Upper lobe of left lung (tissue), 6 donors: ENCODE results near the gene BOD1. TPM values are rescaled to one million over a fixed set of nuclear protein-coding genes. Genes with fewer than 3 reads are reported as not detected.

Experiments
- ATAC-seq, 2 donors: fragments of 200-7000 bp; cut with Tn5 transposase; one replicate each; pipeline ENCODE4 v1.9.1; 2022; ENCODE audit warnings: mild to moderate bottlenecking in 2 of 2, moderate library complexity in 2 of 2; ENCODE audit not compliant: low FRiP score in 2 of 2
- DNase-seq, 2 donors: peaks; one replicate each; pipeline ENCODE4 v3.0.0-alpha.2; 2019 to 2020
- H3K27ac ChIP-seq, 4 donors: fragments of 200-600 bp; sonication (generic); one replicate each; pipeline ENCODE4 v1.5.1; 2016 to 2019
- H3K27me3 ChIP-seq, 4 donors: fragments of 200-600 bp; sonication (generic); one replicate each; pipeline ENCODE4 v1.5.1; 2017 to 2019
- H3K36me3 ChIP-seq, 4 donors: fragments of 200-600 bp; sonication (generic); one replicate each; pipeline ENCODE4 v1.5.1; 2016 to 2019
- H3K4me1 ChIP-seq, 4 donors: fragments of 200-600 bp; sonication (generic); one replicate each; pipeline ENCODE4 v1.5.1; 2018 to 2019
- H3K4me3 ChIP-seq, 4 donors: fragments of 200-600 bp; sonication (generic); one replicate each; pipeline ENCODE4 v1.5.1; 2017 to 2019; ENCODE audit warnings: mild to moderate bottlenecking in 2 of 4, moderate library complexity in 1 of 4
- H3K9me3 ChIP-seq, 4 donors: fragments of 200-600 bp; sonication (generic); one replicate each; pipeline ENCODE4 v1.5.1; 2018 to 2019
- EP300 ChIP-seq, 4 donors: sonication (generic); formaldehyde crosslinking; IDR thresholded peaks; one replicate each; pipeline ENCODE4 v1.5.1; 2017; ENCODE audit warnings: antibody characterized with exemption in 4 of 4, control low read depth in 2 of 4
- POLR2A ChIP-seq, 4 donors: fragments of 450-650 bp; IDR thresholded peaks; one replicate each; pipeline ENCODE4 v1.5.1; 2016 to 2017; ENCODE audit warnings: antibody characterized with exemption in 4 of 4, mild to moderate bottlenecking in 2 of 4
- POLR2AphosphoS5 ChIP-seq, 2 donors: sonication (generic); formaldehyde crosslinking; IDR thresholded peaks; one replicate each; pipeline ENCODE4 v1.5.1; 2017; ENCODE audit warnings: antibody characterized with exemption in 2 of 2
- WGBS, 2 donors: methylation state at CpG; one replicate each; pipeline ENCODE4 v1.1.5; 2017 to 2018; 5-methylcytosine and 5-hydroxymethylcytosine counted together
- total RNA-seq, 6 donors: library from RNA; depleted of rRNA in 4 of 6; stranded (reverse); fragments of >200 nt in 4 of 6; gene quantifications; one replicate each; pipeline versions ENCODE4 v1.1.0 to v1.2.1, GENCODE V29; 2016 to 2021
- TF ChIP-seq, protein P1 (sequence below), 6 experiments: fragments of 450-650 bp in 4 of 6; fragments of 200-600 bp in 2 of 6; sonication (generic) in 2 of 6; IDR thresholded peaks; one replicate each; pipeline ENCODE4 v1.5.1; 2016 to 2019; ENCODE audit warnings: antibody characterized with exemption in 6 of 6
- donor health status: DM: no; HTN: no; CAD: no; lungs with moderate emphysema.
- donor health status: DM: no; HTN: yes; CAD: no; lungs with severe emphysema.

The BOD1 gene
- total RNA-seq, 6 donors from 2014 or later: 21.6 to 50.2 (median 34.1) TPM

DNA sequence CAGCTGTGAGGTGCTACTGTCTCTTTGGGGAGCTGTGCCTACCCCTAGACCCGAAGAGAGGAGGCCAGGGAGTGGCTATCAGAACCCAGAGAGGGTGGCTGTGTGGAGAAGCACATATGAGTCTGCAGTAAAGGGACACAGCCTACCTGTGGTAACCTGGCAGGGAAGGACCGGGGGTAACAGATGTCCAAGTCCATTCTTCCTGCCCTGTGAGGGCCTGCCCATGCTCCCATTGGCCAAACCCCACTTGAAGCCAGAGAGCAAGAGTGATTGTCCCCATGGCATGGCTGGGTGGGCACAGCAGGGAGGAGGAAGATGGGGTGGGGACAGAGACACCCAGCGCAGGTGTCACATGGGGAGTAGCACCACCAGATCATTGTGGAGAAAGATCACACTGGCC, 39.3 kb downstream of the BOD1 start:
- H3K9me3 ChIP-seq: peaks cover 0 to 9% (median 7%) of the 10 kb centered on the region in 4 donors
- no peak overlapping the region for H3K4me3 ChIP-seq
- no peak for TF ChIP-seq EP300 (IDR thresholded peaks at IDR 0.05)
- TF ChIP-seq POLR2A (IDR thresholded peaks at IDR 0.05): no peak
- TF ChIP-seq POLR2AphosphoS5 (IDR thresholded peaks at IDR 0.05): no peak
- TF ChIP-seq, protein P1, sequence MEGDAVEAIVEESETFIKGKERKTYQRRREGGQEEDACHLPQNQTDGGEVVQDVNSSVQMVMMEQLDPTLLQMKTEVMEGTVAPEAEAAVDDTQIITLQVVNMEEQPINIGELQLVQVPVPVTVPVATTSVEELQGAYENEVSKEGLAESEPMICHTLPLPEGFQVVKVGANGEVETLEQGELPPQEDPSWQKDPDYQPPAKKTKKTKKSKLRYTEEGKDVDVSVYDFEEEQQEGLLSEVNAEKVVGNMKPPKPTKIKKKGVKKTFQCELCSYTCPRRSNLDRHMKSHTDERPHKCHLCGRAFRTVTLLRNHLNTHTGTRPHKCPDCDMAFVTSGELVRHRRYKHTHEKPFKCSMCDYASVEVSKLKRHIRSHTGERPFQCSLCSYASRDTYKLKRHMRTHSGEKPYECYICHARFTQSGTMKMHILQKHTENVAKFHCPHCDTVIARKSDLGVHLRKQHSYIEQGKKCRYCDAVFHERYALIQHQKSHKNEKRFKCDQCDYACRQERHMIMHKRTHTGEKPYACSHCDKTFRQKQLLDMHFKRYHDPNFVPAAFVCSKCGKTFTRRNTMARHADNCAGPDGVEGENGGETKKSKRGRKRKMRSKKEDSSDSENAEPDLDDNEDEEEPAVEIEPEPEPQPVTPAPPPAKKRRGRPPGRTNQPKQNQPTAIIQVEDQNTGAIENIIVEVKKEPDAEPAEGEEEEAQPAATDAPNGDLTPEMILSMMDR (IDR thresholded peaks at IDR 0.05): no peak
- H3K27me3 ChIP-seq: no peaks in the 10 kb centered on the region
- no peak overlapping the region for H3K27ac ChIP-seq
- 76 to 84% methylated on average over 3 of the region's 3 CpGs for WGBS, 2 donors
- no peak for DNase-seq
- H3K4me1 ChIP-seq: peaks cover 0 to 9% (median 5%) of the 10 kb centered on the region in 4 donors
- H3K36me3 ChIP-seq: no peaks in the 10 kb centered on the region
- no peak for ATAC-seq

DNA sequence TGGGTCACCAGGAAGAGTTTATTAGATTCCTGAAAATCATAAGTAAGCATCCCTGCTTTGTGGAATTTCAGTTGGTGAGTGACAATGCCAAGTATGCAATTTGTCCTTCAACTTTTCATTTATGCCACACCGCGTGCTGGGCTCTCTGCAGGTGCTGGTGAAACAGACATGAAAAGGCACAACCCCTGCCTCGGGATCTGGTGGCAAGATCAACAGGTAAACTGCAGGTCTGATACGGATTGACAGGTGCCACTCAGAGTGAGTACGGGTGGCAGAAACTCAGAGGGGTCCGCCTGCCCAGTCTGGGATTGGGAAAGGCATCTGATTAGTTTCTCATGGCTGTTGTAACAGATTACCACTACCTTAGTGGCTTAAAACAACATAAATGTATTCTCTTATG, 40.5 kb downstream of the BOD1 start:
- no peaks in the 10 kb centered on the region for H3K36me3 ChIP-seq
- peaks cover 0 to 9% (median 5%) of the 10 kb centered on the region in 4 donors for H3K4me1 ChIP-seq
- H3K27ac ChIP-seq: no peak overlapping the region
- H3K4me3 ChIP-seq: no peak overlapping the region
- TF ChIP-seq POLR2A (IDR thresholded peaks at IDR 0.05) (no peak), EP300 (IDR thresholded peaks at IDR 0.05) (no peak), POLR2AphosphoS5 (IDR thresholded peaks at IDR 0.05) (no peak)
- TF ChIP-seq, protein P1 (IDR thresholded peaks at IDR 0.05): no peak
- no peak for DNase-seq
- no peak for ATAC-seq
- H3K9me3 ChIP-seq: peaks cover 0 to 9% (median 7%) of the 10 kb centered on the region in 4 donors
- WGBS, 2 donors: 85 to 86% methylated on average over 6 of the region's 6 CpGs
- H3K27me3 ChIP-seq: no peaks in the 10 kb centered on the region

DNA sequence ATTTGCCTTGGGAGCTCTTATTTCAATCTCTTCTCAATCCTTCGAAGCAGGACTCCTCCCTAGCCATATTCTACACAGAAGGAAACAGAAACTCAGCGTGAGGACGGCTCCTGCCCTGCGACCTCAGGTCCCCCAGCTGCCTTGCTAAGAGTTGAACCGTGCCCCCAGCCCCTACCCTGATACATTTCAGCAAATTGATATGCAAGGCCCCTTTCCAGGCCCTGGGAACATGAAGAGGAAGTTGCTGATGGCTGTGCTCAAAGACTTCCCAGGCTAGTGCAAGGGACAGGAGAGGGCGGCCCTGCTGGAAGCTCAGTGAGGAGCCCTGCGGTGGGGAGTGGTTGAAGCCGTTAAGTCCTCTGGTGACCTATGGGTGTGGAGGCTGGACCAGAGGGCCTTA, 41.5 kb downstream of the BOD1 start:
- Histone ChIP-seq H3K27me3 (no peaks in the 10 kb centered on the region), H3K36me3 (no peaks in the 10 kb centered on the region), H3K4me3 (no peak overlapping the region), H3K4me1 (peaks cover 0 to 9% (median 5%) of the 10 kb centered on the region in 4 donors), H3K9me3 (peaks cover 0 to 9% (median 7%) of the 10 kb centered on the region in 4 donors), H3K27ac (no peak overlapping the region)
- WGBS, 2 donors: 69 to 73% methylated on average over 8 of the region's 8 CpGs
- no peak for DNase-seq
- no peak for ATAC-seq
- TF ChIP-seq POLR2AphosphoS5 (IDR thresholded peaks at IDR 0.05) (no peak), POLR2A (IDR thresholded peaks at IDR 0.05) (no peak), EP300 (IDR thresholded peaks at IDR 0.05) (no peak)
- TF ChIP-seq, protein P1 (IDR thresholded peaks at IDR 0.05): no peak

DNA sequence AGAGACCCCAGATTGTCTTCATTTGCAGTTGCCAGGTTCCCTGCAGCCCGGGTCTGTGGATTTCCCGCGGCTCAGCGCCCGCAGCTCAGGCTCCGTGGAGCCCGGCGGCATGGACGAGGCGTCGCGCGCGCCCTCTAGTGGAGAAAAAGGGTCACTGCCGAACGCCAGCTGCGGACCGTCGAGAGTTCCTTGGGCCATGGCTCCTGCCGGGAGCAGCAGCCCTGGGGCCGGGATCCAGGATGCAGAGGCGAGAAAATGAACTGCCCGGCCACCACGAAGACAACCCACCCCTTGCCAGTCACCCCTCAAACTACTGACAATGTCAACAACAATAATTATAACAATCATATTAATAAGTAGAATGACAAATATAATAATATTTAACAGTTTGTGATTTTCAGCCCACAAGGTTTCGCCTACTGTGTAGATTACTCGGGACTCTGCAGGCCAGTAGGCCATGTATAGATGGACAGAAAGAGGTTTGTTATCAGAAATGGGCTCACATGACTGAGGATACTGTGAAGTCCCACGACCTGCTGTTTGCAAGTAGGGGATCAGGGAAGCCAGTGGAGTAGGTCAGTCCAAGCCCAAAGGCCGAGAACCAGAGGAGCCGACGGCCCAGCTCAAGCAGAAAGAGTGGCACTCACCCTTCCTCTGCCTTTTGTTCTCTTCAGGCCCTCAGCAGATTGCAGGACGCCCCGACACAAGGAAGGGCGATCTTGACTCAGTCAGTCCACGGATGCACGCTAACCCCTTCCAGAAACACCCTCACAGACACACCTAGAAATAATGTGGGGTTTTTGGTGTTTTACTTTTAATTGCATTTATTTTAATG, 43.1 kb downstream of the BOD1 start:
- 35 to 37% methylated on average over 28 to 30 of the region's 35 CpGs for WGBS, 2 donors
- Histone ChIP-seq H3K4me1 (peaks cover 0 to 9% (median 5%) of the 10 kb centered on the region in 4 donors), H3K4me3 (no peak overlapping the region), H3K36me3 (no peaks in the 10 kb centered on the region), H3K27me3 (no peaks in the 10 kb centered on the region), H3K9me3 (peaks cover 0 to 6% (median 2%) of the 10 kb centered on the region in 4 donors), H3K27ac (no peak overlapping the region)
- no peak for TF ChIP-seq EP300 (IDR thresholded peaks at IDR 0.05)
- TF ChIP-seq, protein P1 (IDR thresholded peaks at IDR 0.05): peak; percentile 90 to 98 (median 93)
- DNase-seq: peak; percentile 66 to 94
- peak; percentile 81 to 93 for ATAC-seq
